ENCODE results near the gene TBX3.

TBX3 gene

DNA sequence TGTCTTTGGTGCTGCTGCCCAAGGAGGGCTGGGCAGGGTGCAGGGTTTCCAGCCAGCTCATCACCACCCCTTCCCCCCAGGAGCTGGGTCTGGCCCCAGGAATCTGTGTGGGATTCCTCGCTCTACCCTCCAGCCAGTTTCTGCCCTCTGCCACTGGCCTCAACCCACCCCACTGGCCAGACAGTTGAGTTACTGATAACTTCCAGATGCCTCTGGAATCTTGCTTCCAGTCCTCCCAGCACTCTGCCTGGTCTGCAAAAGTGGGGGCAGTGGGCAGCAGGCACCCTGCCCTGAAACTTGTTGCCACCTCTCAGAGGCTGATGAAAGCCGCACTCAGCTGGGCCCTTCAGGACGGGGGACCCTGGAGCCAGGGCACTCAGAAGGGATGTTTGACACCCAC lies 20.1 kb upstream of the TBX3 start:
- H3K9me3 ChIP-seq (ENCODE audit: control insufficient read depth in 1 of 2, low read length in 2 of 2) = no peaks in the 10 kb centered on the region
- H3K27ac ChIP-seq (ENCODE audit: low read length) = no peak overlapping the region
- peaks cover 37% of the 10 kb centered on the region for H3K27me3 ChIP-seq (ENCODE audit: low read depth, low read length)
- peaks cover 0 to 7% of the 10 kb centered on the region in 2 donors for H3K4me1 ChIP-seq (ENCODE audit: control insufficient read depth in 1 of 2, insufficient read depth in 2 of 2, low read length in 2 of 2)
- no peak overlapping the region for H3K4me3 ChIP-seq (ENCODE audit: low read depth in 1 of 2, low read length in 2 of 2)
- H3K36me3 ChIP-seq (ENCODE audit: control insufficient read depth in 1 of 2, insufficient read depth in 2 of 2, low read length in 2 of 2) = no peaks in the 10 kb centered on the region

- no peaks in the 10 kb centered on the region for H3K36me3 ChIP-seq (ENCODE audit: control insufficient read depth in 1 of 2, insufficient read depth in 2 of 2, low read length in 2 of 2)
- no peak overlapping the region for H3K27ac ChIP-seq (ENCODE audit: low read length)
- H3K9me3 ChIP-seq (ENCODE audit: control insufficient read depth in 1 of 2, low read length in 2 of 2) = no peaks in the 10 kb centered on the region
- H3K4me3 ChIP-seq (ENCODE audit: low read depth in 1 of 2, low read length in 2 of 2) = no peak overlapping the region
- peaks cover 0 to 15% of the 10 kb centered on the region in 2 donors for H3K4me1 ChIP-seq (ENCODE audit: control insufficient read depth in 1 of 2, insufficient read depth in 2 of 2, low read length in 2 of 2)
- peaks cover 46% of the 10 kb centered on the region for H3K27me3 ChIP-seq (ENCODE audit: low read depth, low read length)
Measured at GRCh38 chr12:114703060-114703493, 19.1 kb upstream of the TBX3 start.

- no peaks in the 10 kb centered on the region for H3K9me3 ChIP-seq (ENCODE audit: control insufficient read depth in 1 of 2, low read length in 2 of 2)
- no peak overlapping the region for H3K27ac ChIP-seq (ENCODE audit: low read length)
- no peaks in the 10 kb centered on the region for H3K36me3 ChIP-seq (ENCODE audit: control insufficient read depth in 1 of 2, insufficient read depth in 2 of 2, low read length in 2 of 2)
- peaks cover 0 to 21% of the 10 kb centered on the region in 2 donors for H3K4me1 ChIP-seq (ENCODE audit: control insufficient read depth in 1 of 2, insufficient read depth in 2 of 2, low read length in 2 of 2)
- no peak overlapping the region for H3K4me3 ChIP-seq (ENCODE audit: low read depth in 1 of 2, low read length in 2 of 2)
- H3K27me3 ChIP-seq (ENCODE audit: low read depth, low read length) = peaks cover 52% of the 10 kb centered on the region
Measured at GRCh38 chr12:114702462-114702861, 18.5 kb upstream of the TBX3 start.

- Histone ChIP-seq H3K27ac (ENCODE audit: low read length) (no peak overlapping the region), H3K36me3 (ENCODE audit: control insufficient read depth in 1 of 2, insufficient read depth in 2 of 2, low read length in 2 of 2) (no peaks in the 10 kb centered on the region), H3K4me1 (ENCODE audit: control insufficient read depth in 1 of 2, insufficient read depth in 2 of 2, low read length in 2 of 2) (peaks cover 0 to 24% of the 10 kb centered on the region in 2 donors), H3K27me3 (ENCODE audit: low read depth, low read length) (peaks cover 61% of the 10 kb centered on the region), H3K4me3 (ENCODE audit: low read depth in 1 of 2, low read length in 2 of 2) (no peak overlapping the region), H3K9me3 (ENCODE audit: control insufficient read depth in 1 of 2, low read length in 2 of 2) (no peaks in the 10 kb centered on the region)
Measured at GRCh38 chr12:114701553-114701952, 17.6 kb upstream of the TBX3 start.

GRCh38 chr12:114701104-114701414 lies 17.1 kb upstream of the TBX3 start:
- H3K36me3 ChIP-seq (ENCODE audit: control insufficient read depth in 1 of 2, insufficient read depth in 2 of 2, low read length in 2 of 2) = no peaks in the 10 kb centered on the region
- no peak overlapping the region for H3K4me3 ChIP-seq (ENCODE audit: low read depth in 1 of 2, low read length in 2 of 2)
- H3K27me3 ChIP-seq (ENCODE audit: low read depth, low read length) = peaks cover 66% of the 10 kb centered on the region

DNA sequence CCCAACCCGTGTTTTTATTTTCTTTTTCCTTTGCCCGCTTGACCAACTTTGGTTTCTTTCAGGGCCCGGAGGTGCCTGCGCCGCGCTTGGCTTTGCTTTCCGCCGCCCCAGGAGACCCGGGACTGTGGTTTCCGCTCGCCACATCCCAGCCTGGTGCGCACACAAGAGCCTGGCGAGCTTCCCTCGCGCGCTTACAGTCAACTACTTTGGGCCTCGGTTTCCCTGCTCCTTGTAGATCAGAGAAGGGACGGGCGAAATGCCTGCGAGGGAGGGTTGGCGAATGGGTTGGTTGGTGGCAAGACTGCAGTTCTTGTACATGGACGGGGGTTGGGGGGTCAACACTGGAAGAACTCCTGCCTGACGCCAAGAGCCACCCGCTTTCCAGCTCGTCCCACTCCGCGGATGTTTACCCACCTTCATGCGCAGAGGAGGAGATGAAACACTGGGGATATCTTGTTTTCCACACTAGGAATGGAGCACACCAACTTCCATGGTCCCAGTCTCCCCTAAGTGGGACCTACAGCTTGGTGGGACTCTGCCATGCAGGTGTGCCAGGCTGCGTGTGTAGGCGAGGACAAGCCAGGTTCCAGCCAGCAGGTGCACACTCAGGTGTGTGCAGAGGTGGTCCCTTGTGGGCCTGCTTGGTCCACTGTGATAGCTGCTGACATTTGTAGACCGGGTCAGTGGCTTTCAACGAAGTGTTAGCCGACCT lies 16.6 kb upstream of the TBX3 start:
- Histone ChIP-seq H3K4me1 (ENCODE audit: control insufficient read depth in 1 of 2, insufficient read depth in 2 of 2, low read length in 2 of 2) (peaks cover 0 to 24% of the 10 kb centered on the region in 2 donors), H3K27me3 (ENCODE audit: low read depth, low read length) (peaks cover 71% of the 10 kb centered on the region), H3K36me3 (ENCODE audit: control insufficient read depth in 1 of 2, insufficient read depth in 2 of 2, low read length in 2 of 2) (no peaks in the 10 kb centered on the region)

More at GRCh38 chr12:114701104-114701414, 17.1 kb upstream of the TBX3 start:
- no peaks in the 10 kb centered on the region for H3K9me3 ChIP-seq (ENCODE audit: control insufficient read depth in 1 of 2, low read length in 2 of 2)
- H3K27ac ChIP-seq (ENCODE audit: low read length) = no peak overlapping the region
- peaks cover 0 to 24% of the 10 kb centered on the region in 2 donors for H3K4me1 ChIP-seq (ENCODE audit: control insufficient read depth in 1 of 2, insufficient read depth in 2 of 2, low read length in 2 of 2)

GRCh38 chr12:114698566-114699163 lies 14.7 kb upstream of the TBX3 start:
- Histone ChIP-seq H3K4me1 (ENCODE audit: control insufficient read depth in 1 of 2, insufficient read depth in 2 of 2, low read length in 2 of 2) (peaks cover 0 to 24% of the 10 kb centered on the region in 2 donors), H3K36me3 (ENCODE audit: control insufficient read depth in 1 of 2, insufficient read depth in 2 of 2, low read length in 2 of 2) (no peaks in the 10 kb centered on the region), H3K27ac (ENCODE audit: low read length) (no peak overlapping the region), H3K4me3 (ENCODE audit: low read depth in 1 of 2, low read length in 2 of 2) (peak overlapping the region; percentile 26 to 49), H3K9me3 (ENCODE audit: control insufficient read depth in 1 of 2, low read length in 2 of 2) (no peaks in the 10 kb centered on the region), H3K27me3 (ENCODE audit: low read depth, low read length) (peaks cover 87% of the 10 kb centered on the region)

More for the DNA sequence above, 16.6 kb upstream of the TBX3 start:
- no peak overlapping the region for H3K27ac ChIP-seq (ENCODE audit: low read length)
- no peak overlapping the region for H3K4me3 ChIP-seq (ENCODE audit: low read depth in 1 of 2, low read length in 2 of 2)
- no peaks in the 10 kb centered on the region for H3K9me3 ChIP-seq (ENCODE audit: control insufficient read depth in 1 of 2, low read length in 2 of 2)

- H3K9me3 ChIP-seq (ENCODE audit: control insufficient read depth in 1 of 2, low read length in 2 of 2) = no peaks in the 10 kb centered on the region
- H3K27me3 ChIP-seq (ENCODE audit: low read depth, low read length) = peaks cover 89% of the 10 kb centered on the region
- peaks cover 0 to 30% of the 10 kb centered on the region in 2 donors for H3K4me1 ChIP-seq (ENCODE audit: control insufficient read depth in 1 of 2, insufficient read depth in 2 of 2, low read length in 2 of 2)
- no peaks in the 10 kb centered on the region for H3K36me3 ChIP-seq (ENCODE audit: control insufficient read depth in 1 of 2, insufficient read depth in 2 of 2, low read length in 2 of 2)
- no peak overlapping the region for H3K27ac ChIP-seq (ENCODE audit: low read length)
- H3K4me3 ChIP-seq (ENCODE audit: low read depth in 1 of 2, low read length in 2 of 2) = peak overlapping the region; percentile 26 to 49
Measured at GRCh38 chr12:114697741-114698565, 14.0 kb upstream of the TBX3 start.

- no peaks in the 10 kb centered on the region for H3K9me3 ChIP-seq (ENCODE audit: control insufficient read depth in 1 of 2, low read length in 2 of 2)
- H3K27me3 ChIP-seq (ENCODE audit: low read depth, low read length) = peaks cover 89% of the 10 kb centered on the region
- peaks cover 0 to 37% of the 10 kb centered on the region in 2 donors for H3K4me1 ChIP-seq (ENCODE audit: control insufficient read depth in 1 of 2, insufficient read depth in 2 of 2, low read length in 2 of 2)
- no peak overlapping the region for H3K27ac ChIP-seq (ENCODE audit: low read length)
- H3K4me3 ChIP-seq (ENCODE audit: low read depth in 1 of 2, low read length in 2 of 2) = peak overlapping the region; percentile 26 to 49
- no peaks in the 10 kb centered on the region for H3K36me3 ChIP-seq (ENCODE audit: control insufficient read depth in 1 of 2, insufficient read depth in 2 of 2, low read length in 2 of 2)
Measured at GRCh38 chr12:114697243-114697716, 13.3 kb upstream of the TBX3 start.

- H3K36me3 ChIP-seq (ENCODE audit: control insufficient read depth in 1 of 2, insufficient read depth in 2 of 2, low read length in 2 of 2) = no peaks in the 10 kb centered on the region
- H3K4me3 ChIP-seq (ENCODE audit: low read depth in 1 of 2, low read length in 2 of 2) = no peak overlapping the region
- no peaks in the 10 kb centered on the region for H3K9me3 ChIP-seq (ENCODE audit: control insufficient read depth in 1 of 2, low read length in 2 of 2)
- no peak overlapping the region for H3K27ac ChIP-seq (ENCODE audit: low read length)
- H3K4me1 ChIP-seq (ENCODE audit: control insufficient read depth in 1 of 2, insufficient read depth in 2 of 2, low read length in 2 of 2) = peaks cover 0 to 42% of the 10 kb centered on the region in 2 donors
- peaks cover 89% of the 10 kb centered on the region for H3K27me3 ChIP-seq (ENCODE audit: low read depth, low read length)
Measured at GRCh38 chr12:114696443-114697242, 12.7 kb upstream of the TBX3 start.

- H3K36me3 ChIP-seq (ENCODE audit: control insufficient read depth in 1 of 2, insufficient read depth in 2 of 2, low read length in 2 of 2) = no peaks in the 10 kb centered on the region
- peaks cover 92% of the 10 kb centered on the region for H3K27me3 ChIP-seq (ENCODE audit: low read depth, low read length)
- no peak overlapping the region for H3K27ac ChIP-seq (ENCODE audit: low read length)
Measured at GRCh38 chr12:114695305-114695592, 11.3 kb upstream of the TBX3 start.

More at GRCh38 chr12:114695305-114695592, 11.3 kb upstream of the TBX3 start:
- no peaks in the 10 kb centered on the region for H3K9me3 ChIP-seq (ENCODE audit: control insufficient read depth in 1 of 2, low read length in 2 of 2)
- peaks cover 0 to 41% of the 10 kb centered on the region in 2 donors for H3K4me1 ChIP-seq (ENCODE audit: control insufficient read depth in 1 of 2, insufficient read depth in 2 of 2, low read length in 2 of 2)
- H3K4me3 ChIP-seq (ENCODE audit: low read depth in 1 of 2, low read length in 2 of 2) = no peak overlapping the region
